ENCODE measurements around the gene GPR137C. TPM values are rescaled to one million over a fixed set of nuclear protein-coding genes. Genes with fewer than 3 reads are reported as not detected.

Gene GPR137C
- total and polyA plus RNA-seq, 12 donors = 0.62 to 2.3 (median 1.1) TPM

- H3K27ac ChIP-seq = no peak overlapping the region
- H3K9me3 ChIP-seq = no peaks in the 10 kb centered on the region
- ATAC-seq (no peak), DNase-seq (no peak)
- 63 to 64% methylated on average over 2 of the region's 2 CpGs for WGBS, 2 donors
- no peak for TF ChIP-seq CTCF (IDR thresholded peaks at IDR 0.05)
- H3K27me3 ChIP-seq = no peaks in the 10 kb centered on the region
- intact Hi-C loops (cut with DNase I) = no loop called here
- no peak overlapping the region for H3K4me3 ChIP-seq
- peaks cover 0 to 13% (median 0%) of the 10 kb centered on the region in 9 donors for H3K36me3 ChIP-seq
- peaks cover 4 to 39% (median 15%) of the 10 kb centered on the region in 9 donors for H3K4me1 ChIP-seq
These were observed 5.6 kb upstream of the GPR137C start for GRCh38 chr14:52547027-52547426.

GRCh38 chr14:52547526-52547925 lies 5.1 kb upstream of the GPR137C start:
- Histone ChIP-seq H3K4me3 (no peak overlapping the region), H3K9me3 (no peaks in the 10 kb centered on the region), H3K36me3 (peaks cover 0 to 8% (median 0%) of the 10 kb centered on the region in 9 donors), H3K27ac (no peak overlapping the region), H3K27me3 (no peaks in the 10 kb centered on the region), H3K4me1 (peaks cover 4 to 39% (median 15%) of the 10 kb centered on the region in 9 donors)
- WGBS, 2 donors = 89 to 92% methylated on average over 3 of the region's 3 CpGs
- DNase-seq (no peak), ATAC-seq (no peak)
- no peak for TF ChIP-seq CTCF (IDR thresholded peaks at IDR 0.05)
- intact Hi-C loops (cut with DNase I) = no loop called here

GRCh38 chr14:52550661-52551060 lies 2.0 kb upstream of the GPR137C start:
- intact Hi-C loops (cut with DNase I) = loop anchor here in 4 of 10 donors (5.0 to 10.0 kb wide), 4 partner anchors 144 to 244 kb away; partner anchors contain the start of genes ERO1A (in 2 of the 4), PSMC6 (in 2 of the 4) and GNPNAT1 (in 1 of the 4)
- TF ChIP-seq CTCF (IDR thresholded peaks at IDR 0.05) = no peak
- H3K9me3 ChIP-seq = no peaks in the 10 kb centered on the region
- no peak overlapping the region for H3K27ac ChIP-seq
- no peak for DNase-seq
- no peak for ATAC-seq
- peaks cover 4 to 45% (median 24%) of the 10 kb centered on the region in 9 donors for H3K4me1 ChIP-seq
- no peaks in the 10 kb centered on the region for H3K36me3 ChIP-seq
- no peak overlapping the region for H3K4me3 ChIP-seq
- H3K27me3 ChIP-seq = no peaks in the 10 kb centered on the region
- whole genome bisulfite sequencing, 2 donors = 96 to 98% methylated on average over 3 of the region's 3 CpGs

GRCh38 chr14:52551205-52551604 lies 1.4 kb upstream of the GPR137C start:
- H3K4me3 ChIP-seq = peak overlapping the region in 8 of 10 donors; percentile 64 to 95 (median 86)
- peak overlapping the region in 4 of 10 donors; percentile 80 to 91 (median 82) for H3K27ac ChIP-seq
- no peak for TF ChIP-seq CTCF (IDR thresholded peaks at IDR 0.05)
- H3K9me3 ChIP-seq = no peaks in the 10 kb centered on the region
- 65 to 67% methylated on average over 6 of the region's 6 CpGs for WGBS, 2 donors
- H3K36me3 ChIP-seq = no peaks in the 10 kb centered on the region
- no peaks in the 10 kb centered on the region for H3K27me3 ChIP-seq
- intact Hi-C loops (cut with DNase I) = loop anchor here in 4 of 10 donors (5.0 to 10.0 kb wide), 4 partner anchors 144 to 244 kb away; partner anchors contain the start of genes ERO1A (in 2 of the 4), PSMC6 (in 2 of the 4) and GNPNAT1 (in 1 of the 4)
- ATAC-seq (no peak), DNase-seq (no peak)
- peaks cover 4 to 39% (median 21%) of the 10 kb centered on the region in 9 donors for H3K4me1 ChIP-seq
